SK-N-SH (cell line): ENCODE data around the gene SPRED1. TPM values are rescaled to one million over a fixed set of nuclear protein-coding genes. Genes with fewer than 3 reads are reported as not detected.

Experiments used
- CTCF ChIA-PET: fragments of 300-600, 350-600 bp; formaldehyde crosslinking; extraction: SDS; loops from one replicate; lab custom pipeline; 2021; lab: Yijun Ruan, JAX
- POLR2A ChIA-PET: fragments of 350-600 bp; sonication (Branson Sonifier 250); formaldehyde crosslinking; extraction: SDS; loops from one replicate; lab custom pipeline; 2020; ENCODE audit warnings: antibody characterized with exemption, inconsistent platforms; lab: Yijun Ruan, JAX
- DNase-seq: peaks from one replicate; pipeline ENCODE4 v3.0.0; 2012
- H2AFZ ChIP-seq: fragments of 200-600 bp; sonication (generic); 2 replicates; pipeline ENCODE4 v1.8.1; 2016; ENCODE audit warnings: antibody characterized with exemption, mild to moderate bottlenecking, low read depth
- H3F3A ChIP-seq: fragments of 200-600 bp; sonication (generic); replicated peaks from 2 replicates; pipeline ENCODE3; 2016; ENCODE audit warnings: antibody characterized with exemption, mild to moderate bottlenecking; ENCODE audit not compliant: insufficient read depth
- H3K27ac ChIP-seq, 2 experiments: fragments of 200-500 bp in 1 of 2; fragments of 200-600 bp in 1 of 2; sonication (Bioruptor generic) in 1 of 2; sonication (generic), shearing (Covaris generic) in 1 of 2; 2 replicates each; pipeline versions ENCODE4 v1.5.1 to v1.6.1; 2014 to 2016; ENCODE audit warnings: low read depth in 2 of 2, inconsistent platforms in 1 of 2, low read length in 1 of 2, mild to moderate bottlenecking in 1 of 2, mixed read lengths in 1 of 2
- H3K27me3 ChIP-seq: fragments of 200-600 bp; sonication (generic), shearing (Covaris generic); 2 replicates; pipeline ENCODE4 v1.6.1; 2016; ENCODE audit warnings: mixed run types; ENCODE audit not compliant: insufficient read depth
- H3K36me3 ChIP-seq, 2 experiments: fragments of 200-500 bp in 1 of 2; fragments of 200-600 bp in 1 of 2; sonication (Bioruptor generic) in 1 of 2; sonication (generic) in 1 of 2; replicated peaks in 1 of 2; 2 replicates each; pipeline versions ENCODE3 to v1.5.1; 2014 to 2016; ENCODE audit warnings: low read length in 1 of 2, mild to moderate bottlenecking in 1 of 2; ENCODE audit not compliant: insufficient read depth in 2 of 2, control insufficient read depth in 1 of 2
- H3K4me1 ChIP-seq, 2 experiments: fragments of 200-500 bp in 1 of 2; fragments of 200-600 bp in 1 of 2; sonication (Bioruptor generic) in 1 of 2; sonication (generic), shearing (Covaris generic) in 1 of 2; 2 replicates each; pipeline versions ENCODE4 v1.5.1 to v1.6.1; 2014 to 2016; ENCODE audit warnings: low read depth in 1 of 2, low read length in 1 of 2, mixed run types in 1 of 2; ENCODE audit not compliant: insufficient read depth in 2 of 2, control insufficient read depth in 1 of 2
- H3K4me2 ChIP-seq: fragments of 200-600 bp; sonication (generic), shearing (Covaris generic); 2 replicates; pipeline ENCODE4 v1.6.1; 2017; ENCODE audit warnings: mixed run types
- H3K4me3 ChIP-seq, 2 experiments: fragments of 200-500 bp in 1 of 2; fragments of 200-600 bp in 1 of 2; sonication (Bioruptor generic) in 1 of 2; sonication (generic), shearing (Covaris generic) in 1 of 2; 2 replicates each; pipeline versions ENCODE4 v1.5.1 to v1.8.1; 2014 to 2016; ENCODE audit warnings: low read depth in 2 of 2, inconsistent platforms in 1 of 2, low read length in 1 of 2, mild to moderate bottlenecking in 1 of 2, mixed read lengths in 1 of 2, moderate library complexity in 1 of 2
- H3K79me2 ChIP-seq: fragments of 200-600 bp; sonication (generic); 2 replicates; pipeline ENCODE4 v1.8.1; 2017; ENCODE audit warnings: mild to moderate bottlenecking; ENCODE audit not compliant: insufficient read depth
- H3K9ac ChIP-seq: fragments of 200-600 bp; sonication (generic); 2 replicates; pipeline ENCODE4 v1.6.1; 2017; ENCODE audit warnings: mixed run types
- H3K9me2 ChIP-seq: fragments of 200-600 bp; sonication (generic); 2 replicates; pipeline ENCODE4 v1.6.1; 2017; ENCODE audit warnings: mixed run types
- H3K9me3 ChIP-seq: fragments of 200-600 bp; sonication (generic); 2 replicates; pipeline ENCODE4 v1.6.1; 2017; ENCODE audit warnings: mixed run types, mild to moderate bottlenecking, moderate library complexity
- H4K20me1 ChIP-seq: fragments of 200-600 bp; sonication (generic); 2 replicates; pipeline ENCODE4 v1.6.1; 2017; ENCODE audit warnings: mild to moderate bottlenecking, mixed run types; ENCODE audit not compliant: insufficient read depth
- ELF1 ChIP-seq: IDR thresholded peaks from 2 replicates; pipeline ENCODE4 v1.4.0; 2012
- EP300 ChIP-seq, 2 experiments: IDR thresholded peaks; 2 replicates each; pipeline versions ENCODE4 v1.4.0 to v1.6.1; 2012; ENCODE audit warnings: borderline replicate concordance in 1 of 2, low read depth in 1 of 2, low read length in 1 of 2
- EZH2phosphoT487 ChIP-seq: fragments of 200-600 bp; sonication (generic); IDR thresholded peaks from 2 replicates; pipeline ENCODE4 v1.6.1; 2017; ENCODE audit warnings: low read depth, mixed run types, mild to moderate bottlenecking, antibody characterized with exemption, moderate library complexity, borderline replicate concordance
- FOXJ3 ChIP-seq: sonication (generic); formaldehyde crosslinking; IDR thresholded peaks from 2 replicates; pipeline ENCODE4 v1.5.1; 2020; ENCODE audit warnings: mild to moderate bottlenecking, missing genetic modification reagents
- IRF3 ChIP-seq: fragments of 150-350 bp; IDR thresholded peaks from 2 replicates; pipeline ENCODE4 v1.6.1; 2016; ENCODE audit warnings: mild to moderate bottlenecking, low read depth, low read length
- MEF2A ChIP-seq: IDR thresholded peaks from 2 replicates; pipeline ENCODE4 v1.4.0; 2012; ENCODE audit warnings: low read depth, borderline replicate concordance
- NRF1 ChIP-seq: IDR thresholded peaks from 2 replicates; pipeline ENCODE4 v1.6.1; 2012; ENCODE audit warnings: low read depth, mild to moderate bottlenecking, low read length
- PBX3 ChIP-seq: IDR thresholded peaks from 2 replicates; pipeline ENCODE4; 2012
- SMC3 ChIP-seq: IDR thresholded peaks from 2 replicates; pipeline ENCODE4 v1.6.1; 2012; ENCODE audit warnings: low read depth, low read length, improper control_type of control experiment
- TEAD4 ChIP-seq: IDR thresholded peaks from 2 replicates; pipeline ENCODE4 v1.4.0; 2012; ENCODE audit warnings: mild to moderate bottlenecking, borderline replicate concordance; ENCODE audit not compliant: insufficient read depth
- WGBS: methylation state at CpG from one replicate; pipeline ENCODE4 v1.1.6; 2017; ENCODE audit warnings: low lambda C conversion rate; 5-methylcytosine and 5-hydroxymethylcytosine counted together
- polyA plus RNA-seq, 3 experiments: library from polyadenylated mRNA; depleted of rRNA; stranded (reverse); fragments of >200 nt; gene quantifications; 2 replicates each; pipeline ENCODE4 v1.2.3, GENCODE V29; 2012

Gene SPRED1
- polyA plus RNA-seq, 1 of the 3 experiments (the other 2 are of a cell fraction): 4.4 TPM

GRCh38 chr15:38238311-38238710 lies 14.3 kb upstream of the SPRED1 start:
- H2AFZ ChIP-seq: no peak overlapping the region
- H3F3A ChIP-seq: no peaks in the 10 kb centered on the region
- no peaks in the 10 kb centered on the region for H3K79me2 ChIP-seq
- H3K4me1 ChIP-seq: no peaks in the 10 kb centered on the region
- no peaks in the 10 kb centered on the region for H3K27me3 ChIP-seq
- TF ChIP-seq ELF1: no peak
- TF ChIP-seq TEAD4: no peak
- TF ChIP-seq EP300 (IDR thresholded peaks at IDR 0.05; ENCODE audit: borderline replicate concordance in 1 of 2, low read depth in 1 of 2, low read length in 1 of 2): no peak
- no peak for TF ChIP-seq FOXJ3 (CRISPR knock-in tag)
- no peak for TF ChIP-seq MEF2A
- no peaks in the 10 kb centered on the region for H3K9me3 ChIP-seq
- no peaks in the 10 kb centered on the region for H3K36me3 ChIP-seq
- CTCF ChIA-PET: no interaction called here
- WGBS: 97% methylated on average over 2 of the region's 2 CpGs
- no peaks in the 10 kb centered on the region for H4K20me1 ChIP-seq
- H3K4me2 ChIP-seq: no peak overlapping the region
- POLR2A ChIA-PET: interaction anchor here (1.1 kb wide), 1 partner anchor 14 kb away, joined by 3 read pairs; the partner anchor contains the start of gene SPRED1
- no peak overlapping the region for H3K27ac ChIP-seq
- no peak overlapping the region for H3K4me3 ChIP-seq
- no peaks in the 10 kb centered on the region; the same call in 1 of the 2 replicates for H3K9me2 ChIP-seq
- H3K9ac ChIP-seq: no peak overlapping the region
- no peak for DNase-seq

- WGBS: 82% methylated on average over 2 of the region's 2 CpGs
- H2AFZ ChIP-seq: no peak overlapping the region
- H3K27ac ChIP-seq: no peak overlapping the region
- no peak overlapping the region for H3K4me2 ChIP-seq
- H3K4me1 ChIP-seq: no peaks in the 10 kb centered on the region; a peak in 1 of 4 replicates
- H3K27me3 ChIP-seq: no peaks in the 10 kb centered on the region
- TF ChIP-seq NRF1 (no peak), SMC3 (no peak), PBX3 (no peak), MEF2A (no peak), IRF3 (no peak), EZH2phosphoT487 (no peak)
- TF ChIP-seq, all 33 proteins: peak for 0
- ChIA-PET POLR2A (no interaction called here), CTCF (interaction anchor here (1.8 kb wide), 1 partner anchor 9 kb away, joined by 7 read pairs; no protein-coding TSS in a partner anchor)
- no peaks in the 10 kb centered on the region for H4K20me1 ChIP-seq
- DNase-seq: no peak
- H3K9me3 ChIP-seq: no peaks in the 10 kb centered on the region
- no peaks in the 10 kb centered on the region; the same call in 1 of the 2 replicates for H3K9me2 ChIP-seq
- H3K4me3 ChIP-seq: no peak overlapping the region
- H3F3A ChIP-seq: no peaks in the 10 kb centered on the region
- H3K9ac ChIP-seq: no peak overlapping the region
- H3K79me2 ChIP-seq: no peaks in the 10 kb centered on the region
- no peaks in the 10 kb centered on the region for H3K36me3 ChIP-seq
These were observed 10.6 kb upstream of the SPRED1 start for GRCh38 chr15:38242055-38242454.
